IPS-20b (cell line): ENCODE data around the gene PKD2.

Source experiments
- H3K27ac ChIP-seq: one replicate; pipeline ENCODE4 v1.5.1; 2013; ENCODE audit warnings: low read length
- H3K27me3 ChIP-seq: 2 replicates; pipeline ENCODE4 v1.6.1; 2013; ENCODE audit warnings: mild to moderate bottlenecking, low read length, inconsistent platforms; ENCODE audit not compliant: insufficient read depth
- H3K36me3 ChIP-seq: 2 replicates; pipeline ENCODE4 v1.6.1; 2013; ENCODE audit warnings: low read depth, mild to moderate bottlenecking, inconsistent platforms, low read length, moderate library complexity; ENCODE audit not compliant: insufficient read depth
- H3K4me1 ChIP-seq: 2 replicates; pipeline ENCODE4 v1.6.1; 2013; ENCODE audit warnings: mild to moderate bottlenecking, control low read depth, inconsistent platforms, low read length, moderate library complexity; ENCODE audit not compliant: insufficient read depth
- H3K4me3 ChIP-seq: 2 replicates; pipeline ENCODE4 v1.5.1; 2013; ENCODE audit warnings: mild to moderate bottlenecking, low read length, inconsistent platforms
- H3K9ac ChIP-seq: 2 replicates; pipeline ENCODE4 v1.6.1; 2013; ENCODE audit warnings: low read depth, mild to moderate bottlenecking, inconsistent platforms, low read length, moderate library complexity
- H3K9me3 ChIP-seq: 2 replicates; pipeline ENCODE4 v1.6.1; 2013; ENCODE audit warnings: mild to moderate bottlenecking, low read depth, low read length, inconsistent platforms; ENCODE audit not compliant: insufficient read depth

PKD2 gene

DNA sequence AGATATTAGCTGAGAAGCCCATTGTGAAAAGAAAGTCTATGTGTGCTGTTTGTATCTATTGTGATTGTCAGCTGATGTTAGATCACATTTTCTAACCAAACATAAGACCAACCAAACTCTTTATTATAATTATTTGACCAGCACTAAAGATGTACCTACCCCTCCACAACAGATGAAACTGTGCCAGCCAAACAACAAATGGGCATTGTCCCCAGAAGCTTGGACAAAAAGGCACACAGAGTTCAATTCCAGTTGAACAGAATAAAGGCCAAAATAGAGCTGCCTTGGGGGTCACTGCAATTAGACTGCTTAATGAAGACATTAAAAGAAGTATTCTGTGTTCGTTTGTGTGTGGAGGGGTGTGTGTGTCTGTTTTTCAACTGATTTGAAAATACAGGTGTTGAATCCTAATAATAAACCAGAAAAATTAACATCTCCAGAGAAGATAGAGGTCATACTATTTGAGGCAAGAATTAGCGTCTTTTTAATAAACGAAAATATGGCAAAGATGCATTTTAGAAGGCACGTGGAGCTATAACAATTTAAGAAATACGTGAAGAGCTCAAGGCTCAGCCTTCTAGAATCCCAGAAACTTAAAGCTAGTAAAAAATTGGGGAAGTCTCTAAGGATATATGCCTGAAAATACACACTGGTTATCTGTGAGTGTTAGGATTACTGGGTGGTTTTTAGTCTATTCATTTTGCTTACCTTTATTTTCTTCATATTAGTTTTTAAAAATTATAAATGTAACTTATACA, 29.7 kb upstream of the PKD2 start:
- no peak overlapping the region for H3K27ac ChIP-seq
- H3K27me3 ChIP-seq, result no peaks in the 10 kb centered on the region
- H3K4me3 ChIP-seq, result no peak overlapping the region
- no peaks in the 10 kb centered on the region for H3K9me3 ChIP-seq
- H3K4me1 ChIP-seq, result peaks cover 21% of the 10 kb centered on the region
- H3K9ac ChIP-seq, result no peak overlapping the region
- no peaks in the 10 kb centered on the region; the same call in 1 of the 2 replicates for H3K36me3 ChIP-seq

DNA sequence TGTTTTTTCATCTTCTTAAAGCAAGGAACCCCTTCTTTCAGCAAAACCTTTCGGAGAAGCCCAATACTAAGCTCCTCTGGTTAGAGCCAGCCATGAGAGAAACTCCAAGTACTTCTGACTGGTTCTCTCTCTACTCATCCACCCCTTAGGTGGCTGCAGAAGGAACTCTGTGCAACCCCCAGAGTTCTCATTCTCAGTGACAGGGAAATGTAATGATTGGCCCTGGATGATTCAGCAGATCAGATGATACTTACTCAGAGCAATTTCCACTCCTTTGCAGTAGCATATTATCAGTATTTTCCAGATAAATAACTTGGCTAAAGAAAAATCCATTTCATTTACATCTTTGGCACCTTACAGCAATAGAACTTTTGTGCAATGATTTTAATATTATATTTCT, 28.8 kb upstream of the PKD2 start:
- Histone ChIP-seq H3K4me3 (no peak overlapping the region), H3K9ac (no peak overlapping the region), H3K9me3 (no peaks in the 10 kb centered on the region), H3K36me3 (no peaks in the 10 kb centered on the region; the same call in 1 of the 2 replicates), H3K27me3 (no peaks in the 10 kb centered on the region), H3K4me1 (peaks cover 13% of the 10 kb centered on the region), H3K27ac (no peak overlapping the region)

DNA sequence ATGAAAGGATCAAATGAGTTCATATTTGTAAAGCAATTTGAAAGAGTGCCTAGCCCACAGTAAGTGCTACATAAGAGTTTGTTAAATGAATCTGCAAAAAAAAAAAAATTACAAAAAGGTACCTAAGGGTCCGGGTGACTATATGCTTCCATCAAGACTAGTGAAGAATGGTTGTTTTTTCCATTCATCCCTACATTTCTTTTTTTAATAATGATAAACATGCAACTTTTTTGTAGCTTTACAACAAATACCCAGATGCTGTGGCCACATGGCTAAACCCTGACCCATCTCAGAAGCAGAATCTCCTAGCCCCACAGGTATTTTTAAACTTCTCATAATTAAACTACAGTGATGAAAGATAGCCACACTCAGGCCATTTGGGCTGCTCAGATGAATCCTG, 27.6 kb upstream of the PKD2 start:
- H3K9ac ChIP-seq, result no peak overlapping the region
- no peaks in the 10 kb centered on the region; the same call in 1 of the 2 replicates for H3K36me3 ChIP-seq

DNA sequence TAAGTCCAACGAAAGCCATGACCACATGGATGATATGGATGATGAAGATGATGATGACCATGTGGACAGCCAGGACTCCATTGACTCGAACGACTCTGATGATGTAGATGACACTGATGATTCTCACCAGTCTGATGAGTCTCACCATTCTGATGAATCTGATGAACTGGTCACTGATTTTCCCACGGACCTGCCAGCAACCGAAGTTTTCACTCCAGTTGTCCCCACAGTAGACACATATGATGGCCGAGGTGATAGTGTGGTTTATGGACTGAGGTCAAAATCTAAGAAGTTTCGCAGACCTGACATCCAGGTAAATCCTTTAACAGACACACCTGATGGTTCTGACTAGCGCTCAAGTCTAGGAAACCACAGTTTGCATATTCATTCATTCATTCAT, 25.9 kb upstream of the PKD2 start:
- Histone ChIP-seq H3K27ac (no peak overlapping the region), H3K4me3 (no peak overlapping the region), H3K9ac (no peak overlapping the region), H3K9me3 (no peaks in the 10 kb centered on the region), H3K27me3 (no peaks in the 10 kb centered on the region), H3K36me3 (no peaks in the 10 kb centered on the region; the same call in 1 of the 2 replicates), H3K4me1 (0 out of 2 replicates have a peak, but pooled peaks cover 2% of the 10 kb centered on the region)

More for the DNA sequence above, 27.6 kb upstream of the PKD2 start:
- no peaks in the 10 kb centered on the region for H3K9me3 ChIP-seq
- no peaks in the 10 kb centered on the region for H3K27me3 ChIP-seq
- H3K4me1 ChIP-seq, result peaks cover 6% of the 10 kb centered on the region
- no peak overlapping the region for H3K4me3 ChIP-seq
- no peak overlapping the region for H3K27ac ChIP-seq

DNA sequence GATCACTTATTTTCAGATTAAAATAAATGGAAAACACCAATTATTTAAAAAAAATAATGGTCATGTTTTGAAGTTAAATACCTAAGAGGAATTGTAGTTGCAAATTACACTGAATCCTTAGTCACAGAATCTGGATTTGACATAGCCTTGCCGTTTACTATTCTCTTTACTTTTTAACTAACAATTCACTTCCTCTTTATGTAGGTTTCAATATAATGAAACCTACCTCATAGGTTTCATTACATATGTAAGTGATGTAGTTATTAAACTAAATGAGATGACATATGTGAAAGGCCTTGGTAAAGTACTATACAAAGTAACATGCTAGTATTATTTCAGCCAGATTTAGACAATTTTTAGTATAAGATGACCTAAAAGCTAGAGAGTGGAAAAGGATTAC, 25.4 kb upstream of the PKD2 start:
- Histone ChIP-seq H3K27ac (no peak overlapping the region), H3K27me3 (no peaks in the 10 kb centered on the region), H3K4me1 (0 out of 2 replicates have a peak, but pooled peaks cover 2% of the 10 kb centered on the region), H3K36me3 (no peaks in the 10 kb centered on the region; the same call in 1 of the 2 replicates), H3K9me3 (no peaks in the 10 kb centered on the region), H3K4me3 (no peak overlapping the region), H3K9ac (no peak overlapping the region)

DNA sequence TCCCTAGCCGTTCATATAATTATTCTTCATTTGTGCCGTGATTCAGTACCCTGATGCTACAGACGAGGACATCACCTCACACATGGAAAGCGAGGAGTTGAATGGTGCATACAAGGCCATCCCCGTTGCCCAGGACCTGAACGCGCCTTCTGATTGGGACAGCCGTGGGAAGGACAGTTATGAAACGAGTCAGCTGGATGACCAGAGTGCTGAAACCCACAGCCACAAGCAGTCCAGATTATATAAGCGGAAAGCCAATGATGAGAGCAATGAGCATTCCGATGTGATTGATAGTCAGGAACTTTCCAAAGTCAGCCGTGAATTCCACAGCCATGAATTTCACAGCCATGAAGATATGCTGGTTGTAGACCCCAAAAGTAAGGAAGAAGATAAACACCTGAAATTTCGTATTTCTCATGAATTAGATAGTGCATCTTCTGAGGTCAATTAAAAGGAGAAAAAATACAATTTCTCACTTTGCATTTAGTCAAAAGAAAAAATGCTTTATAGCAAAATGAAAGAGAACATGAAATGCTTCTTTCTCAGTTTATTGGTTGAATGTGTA, 24.9 kb upstream of the PKD2 start:
- 0 out of 2 replicates have a peak, but pooled peaks cover 2% of the 10 kb centered on the region for H3K4me1 ChIP-seq
- no peak overlapping the region for H3K4me3 ChIP-seq
- no peaks in the 10 kb centered on the region for H3K27me3 ChIP-seq
- H3K36me3 ChIP-seq, result no peaks in the 10 kb centered on the region; the same call in 1 of the 2 replicates
- no peak overlapping the region for H3K9ac ChIP-seq
- no peaks in the 10 kb centered on the region for H3K9me3 ChIP-seq
- H3K27ac ChIP-seq, result no peak overlapping the region

DNA sequence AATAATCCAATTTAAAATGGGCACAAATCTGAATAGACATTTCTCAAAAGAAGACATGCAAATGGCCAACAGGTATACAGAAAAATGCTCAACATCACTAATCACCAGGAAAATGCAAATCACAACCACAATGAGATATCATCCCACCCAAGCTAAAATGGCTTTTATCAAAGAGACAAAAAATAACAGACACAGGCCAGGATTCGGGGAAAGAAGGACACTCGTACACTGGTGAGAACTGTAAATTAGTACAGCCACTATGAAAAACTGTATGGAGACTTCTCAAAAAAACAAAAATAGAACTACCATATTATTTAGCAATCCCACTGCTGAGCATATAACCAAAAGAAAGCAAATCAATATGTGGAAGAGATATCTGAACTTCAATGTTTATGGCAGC, 23.4 kb upstream of the PKD2 start:
- H3K36me3 ChIP-seq, result no peaks in the 10 kb centered on the region; the same call in 1 of the 2 replicates
- no peaks in the 10 kb centered on the region for H3K9me3 ChIP-seq
- H3K4me3 ChIP-seq, result no peak overlapping the region
- H3K27me3 ChIP-seq, result no peaks in the 10 kb centered on the region
- no peak overlapping the region for H3K27ac ChIP-seq
- H3K9ac ChIP-seq, result no peak overlapping the region
- H3K4me1 ChIP-seq, result 0 out of 2 replicates have a peak, but pooled peaks cover 2% of the 10 kb centered on the region

DNA sequence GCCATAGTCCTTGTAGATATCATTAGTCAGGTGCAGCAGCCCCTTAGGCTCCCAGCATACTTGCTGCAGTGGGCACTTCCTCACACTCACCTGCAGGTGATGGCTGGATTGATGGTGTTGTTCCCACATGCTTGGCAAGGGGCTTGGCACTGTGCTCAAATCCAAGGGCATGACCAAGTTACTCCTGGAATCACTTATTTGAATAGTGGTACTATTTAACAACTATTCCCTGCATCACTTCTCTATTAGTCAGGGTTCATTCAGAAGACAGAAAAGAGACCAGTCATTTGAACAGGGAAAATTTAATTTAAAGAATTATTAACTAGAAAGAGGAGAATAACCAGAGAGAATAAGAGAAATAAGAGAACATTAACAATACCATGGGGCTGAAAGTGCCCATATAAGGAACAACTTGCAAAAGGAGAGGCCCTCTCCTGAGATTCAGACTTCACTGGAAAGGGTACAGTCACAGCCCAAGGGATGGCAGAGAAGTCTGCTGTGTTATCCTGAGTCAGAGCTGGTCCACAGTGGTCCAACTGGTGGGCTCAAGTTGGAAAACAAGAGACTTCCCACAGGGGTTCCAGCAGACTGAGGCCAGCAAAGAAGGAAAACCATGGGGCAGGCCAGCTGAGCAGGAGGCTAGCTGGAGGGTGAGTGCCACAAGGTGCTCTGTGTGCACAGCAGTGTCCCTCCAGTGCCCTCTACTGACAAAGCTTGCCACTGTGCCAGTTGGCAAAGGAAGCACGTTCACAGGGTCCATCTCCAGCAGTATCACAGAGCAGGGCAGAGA, 22.1 kb upstream of the PKD2 start:
- Histone ChIP-seq H3K36me3 (no peaks in the 10 kb centered on the region; the same call in 1 of the 2 replicates), H3K9ac (no peak overlapping the region), H3K9me3 (no peaks in the 10 kb centered on the region), H3K27ac (no peak overlapping the region), H3K27me3 (no peaks in the 10 kb centered on the region), H3K4me1 (peaks cover 2% of the 10 kb centered on the region; the same call in 1 of the 2 replicates), H3K4me3 (no peak overlapping the region)

DNA sequence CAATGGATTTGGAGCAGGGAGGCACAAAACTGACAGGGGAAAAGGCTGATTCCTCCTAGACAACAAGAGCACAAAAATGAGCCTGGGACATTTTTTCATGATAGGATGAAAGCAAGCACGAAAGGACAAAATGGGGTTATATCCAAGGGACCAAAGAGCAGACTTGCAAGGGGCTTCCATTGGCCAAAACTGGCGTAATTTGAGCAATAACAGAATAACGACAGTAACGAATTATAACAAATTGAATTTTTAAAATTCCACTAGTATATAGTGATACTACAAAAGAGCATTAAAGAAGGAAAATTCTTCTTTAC, 21.6 kb upstream of the PKD2 start:
- no peak overlapping the region for H3K4me3 ChIP-seq
- H3K9ac ChIP-seq, result no peak overlapping the region
- H3K4me1 ChIP-seq, result peaks cover 2% of the 10 kb centered on the region; the same call in 1 of the 2 replicates
- H3K36me3 ChIP-seq, result no peaks in the 10 kb centered on the region; the same call in 1 of the 2 replicates
- no peaks in the 10 kb centered on the region for H3K27me3 ChIP-seq
- no peak overlapping the region for H3K27ac ChIP-seq
- H3K9me3 ChIP-seq, result no peaks in the 10 kb centered on the region

DNA sequence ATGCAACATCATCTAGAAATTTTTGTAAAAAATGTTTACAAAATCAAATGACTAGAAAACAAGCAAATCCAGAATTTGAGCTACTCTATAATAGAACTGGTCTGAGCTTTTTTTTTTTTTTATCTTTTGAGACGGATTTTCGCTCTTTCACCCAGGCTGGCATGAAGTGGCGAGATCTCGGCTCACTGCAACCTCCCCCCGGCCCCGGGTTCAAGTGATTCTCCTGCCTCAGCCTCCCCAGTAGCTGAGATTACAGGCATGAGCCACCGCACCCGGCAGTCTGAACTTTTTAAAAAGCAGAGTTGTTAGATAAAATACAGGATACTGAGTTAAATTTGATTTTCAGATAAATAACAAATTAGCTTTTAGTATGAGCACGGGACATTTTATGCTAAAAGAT, 20.9 kb upstream of the PKD2 start:
- Histone ChIP-seq H3K9ac (no peak overlapping the region), H3K9me3 (no peaks in the 10 kb centered on the region), H3K27ac (no peak overlapping the region), H3K36me3 (no peaks in the 10 kb centered on the region; the same call in 1 of the 2 replicates), H3K4me3 (no peak overlapping the region), H3K4me1 (peaks cover 2% of the 10 kb centered on the region; the same call in 1 of the 2 replicates), H3K27me3 (no peaks in the 10 kb centered on the region)

DNA sequence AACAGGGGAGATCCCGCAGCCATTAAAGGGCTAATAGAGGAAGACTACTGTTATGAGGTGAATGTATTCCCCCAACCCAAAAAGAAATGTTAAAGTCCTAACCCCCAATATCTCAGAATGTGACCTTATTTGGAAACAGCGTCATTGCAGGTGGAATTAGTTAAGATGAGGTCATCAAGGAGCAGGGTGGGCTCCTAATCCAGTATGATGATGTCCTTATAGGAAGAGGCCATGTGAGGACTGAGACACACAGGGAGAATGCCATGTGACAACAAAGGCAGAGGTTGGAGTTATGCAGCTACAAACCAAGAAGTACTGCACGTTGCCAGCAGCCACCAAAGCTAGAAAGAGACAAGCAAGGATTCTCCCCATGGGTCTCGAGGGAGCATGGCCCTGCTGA, 17.7 kb upstream of the PKD2 start:
- Histone ChIP-seq H3K36me3 (no peaks in the 10 kb centered on the region), H3K27ac (no peak overlapping the region), H3K9me3 (no peaks in the 10 kb centered on the region), H3K27me3 (no peaks in the 10 kb centered on the region), H3K9ac (no peak overlapping the region), H3K4me3 (no peak overlapping the region), H3K4me1 (peaks cover 2% of the 10 kb centered on the region; the same call in 1 of the 2 replicates)
